Vagina (tissue), 2 donors: ENCODE data around the gene PI16.

Source experiments
- POLR2A ChIP-seq, 2 donors: fragments of 450-650 bp; IDR thresholded peaks; one replicate each; pipeline ENCODE4 v1.6.1; 2017; ENCODE audit warnings: antibody characterized with exemption in 2 of 2, mild to moderate bottlenecking in 2 of 2, moderate library complexity in 2 of 2
- TF ChIP-seq, protein P1 (sequence below), 3 experiments: fragments of 450-650 bp in 2 of 3; fragments of 200-600 bp in 1 of 3; sonication (generic) in 1 of 3; IDR thresholded peaks; one replicate each; pipeline ENCODE4 v1.5.1; 2017 to 2019; ENCODE audit warnings: antibody characterized with exemption in 3 of 3, mild to moderate bottlenecking in 2 of 3, moderate library complexity in 2 of 3

GRCh38 chr6:36976509-36976908, 22.0 kb downstream of the PI16 start:
- TF ChIP-seq, protein P1, sequence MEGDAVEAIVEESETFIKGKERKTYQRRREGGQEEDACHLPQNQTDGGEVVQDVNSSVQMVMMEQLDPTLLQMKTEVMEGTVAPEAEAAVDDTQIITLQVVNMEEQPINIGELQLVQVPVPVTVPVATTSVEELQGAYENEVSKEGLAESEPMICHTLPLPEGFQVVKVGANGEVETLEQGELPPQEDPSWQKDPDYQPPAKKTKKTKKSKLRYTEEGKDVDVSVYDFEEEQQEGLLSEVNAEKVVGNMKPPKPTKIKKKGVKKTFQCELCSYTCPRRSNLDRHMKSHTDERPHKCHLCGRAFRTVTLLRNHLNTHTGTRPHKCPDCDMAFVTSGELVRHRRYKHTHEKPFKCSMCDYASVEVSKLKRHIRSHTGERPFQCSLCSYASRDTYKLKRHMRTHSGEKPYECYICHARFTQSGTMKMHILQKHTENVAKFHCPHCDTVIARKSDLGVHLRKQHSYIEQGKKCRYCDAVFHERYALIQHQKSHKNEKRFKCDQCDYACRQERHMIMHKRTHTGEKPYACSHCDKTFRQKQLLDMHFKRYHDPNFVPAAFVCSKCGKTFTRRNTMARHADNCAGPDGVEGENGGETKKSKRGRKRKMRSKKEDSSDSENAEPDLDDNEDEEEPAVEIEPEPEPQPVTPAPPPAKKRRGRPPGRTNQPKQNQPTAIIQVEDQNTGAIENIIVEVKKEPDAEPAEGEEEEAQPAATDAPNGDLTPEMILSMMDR (IDR thresholded peaks at IDR 0.05) = no peak
- TF ChIP-seq POLR2A (IDR thresholded peaks at IDR 0.05) = no peak
